Sigmoid colon (tissue), 4 donors: ENCODE measurements around the gene MED25.

Source experiments
- POLR2AphosphoS5 ChIP-seq, 4 donors: sonication (generic); formaldehyde crosslinking; IDR thresholded peaks; one replicate each; pipeline ENCODE4 v1.6.1; 2017; ENCODE audit warnings: antibody characterized with exemption in 4 of 4
- TF ChIP-seq, protein P1 (sequence below), 4 experiments: fragments of 450-650 bp in 3 of 4; fragments of 200-600 bp in 1 of 4; IDR thresholded peaks; one replicate each; pipeline ENCODE4 v1.5.1; 2016 to 2019; ENCODE audit warnings: antibody characterized with exemption in 4 of 4, mild to moderate bottlenecking in 3 of 4, moderate library complexity in 2 of 4

DNA sequence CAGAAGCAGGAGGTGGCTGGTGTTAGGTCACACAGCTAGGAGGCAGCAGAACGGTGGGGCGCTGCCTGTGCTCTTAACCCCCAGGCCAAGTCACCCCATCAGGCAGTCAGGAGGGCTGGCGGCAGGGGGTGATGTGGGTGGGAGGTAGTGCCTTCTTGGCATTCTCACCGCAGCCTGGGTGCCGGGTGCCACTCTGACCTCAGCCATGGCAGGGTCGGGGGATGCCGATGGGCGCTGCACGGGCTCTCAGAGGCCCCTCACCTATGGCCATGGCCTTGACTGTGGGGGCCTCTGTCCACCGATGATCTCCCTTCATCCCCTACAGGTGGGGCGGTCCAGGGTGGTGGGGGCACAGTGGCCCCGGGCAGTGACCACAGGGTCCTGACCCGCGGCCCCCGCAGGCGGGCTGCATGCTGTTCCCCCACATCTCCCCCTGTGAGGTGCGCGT is 38.5 kb downstream of the MED25 start:
- no peak for TF ChIP-seq POLR2AphosphoS5 (IDR thresholded peaks at IDR 0.05)
- TF ChIP-seq, protein P1, sequence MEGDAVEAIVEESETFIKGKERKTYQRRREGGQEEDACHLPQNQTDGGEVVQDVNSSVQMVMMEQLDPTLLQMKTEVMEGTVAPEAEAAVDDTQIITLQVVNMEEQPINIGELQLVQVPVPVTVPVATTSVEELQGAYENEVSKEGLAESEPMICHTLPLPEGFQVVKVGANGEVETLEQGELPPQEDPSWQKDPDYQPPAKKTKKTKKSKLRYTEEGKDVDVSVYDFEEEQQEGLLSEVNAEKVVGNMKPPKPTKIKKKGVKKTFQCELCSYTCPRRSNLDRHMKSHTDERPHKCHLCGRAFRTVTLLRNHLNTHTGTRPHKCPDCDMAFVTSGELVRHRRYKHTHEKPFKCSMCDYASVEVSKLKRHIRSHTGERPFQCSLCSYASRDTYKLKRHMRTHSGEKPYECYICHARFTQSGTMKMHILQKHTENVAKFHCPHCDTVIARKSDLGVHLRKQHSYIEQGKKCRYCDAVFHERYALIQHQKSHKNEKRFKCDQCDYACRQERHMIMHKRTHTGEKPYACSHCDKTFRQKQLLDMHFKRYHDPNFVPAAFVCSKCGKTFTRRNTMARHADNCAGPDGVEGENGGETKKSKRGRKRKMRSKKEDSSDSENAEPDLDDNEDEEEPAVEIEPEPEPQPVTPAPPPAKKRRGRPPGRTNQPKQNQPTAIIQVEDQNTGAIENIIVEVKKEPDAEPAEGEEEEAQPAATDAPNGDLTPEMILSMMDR (IDR thresholded peaks at IDR 0.05), result no peak
